Renal cortex interstitium (tissue), 11 donors: Measurements from ENCODE around the gene HSD17B14. TPM values are rescaled to one million over a fixed set of nuclear protein-coding genes. Genes with fewer than 3 reads are reported as not detected.
"Not testable (repeated sequence)": the region's sequence is repeated elsewhere in the genome, so short reads cannot be mapped to it uniquely, and the experiment has no call there.

ENCODE experiments used
- DNase-seq, 11 donors: peaks; one replicate each; pipeline ENCODE4 v3.0.0-alpha.2; 2013; ENCODE audit warnings: low read depth in 9 of 11, low spot score in 4 of 11; ENCODE audit errors: extremely low read depth in 1 of 11
- polyA plus RNA-seq, 3 donors: library from polyadenylated mRNA; unstranded; fragments of 120-200 nt; gene quantifications; one replicate each; pipeline ENCODE4 v1.2.1, GENCODE V29; 2013; ENCODE audit not compliant: insufficient read length in 3 of 3

The HSD17B14 gene
- polyA plus RNA-seq, 3 donors = 23.7 to 37.1 (median 30.1) TPM

DNA sequence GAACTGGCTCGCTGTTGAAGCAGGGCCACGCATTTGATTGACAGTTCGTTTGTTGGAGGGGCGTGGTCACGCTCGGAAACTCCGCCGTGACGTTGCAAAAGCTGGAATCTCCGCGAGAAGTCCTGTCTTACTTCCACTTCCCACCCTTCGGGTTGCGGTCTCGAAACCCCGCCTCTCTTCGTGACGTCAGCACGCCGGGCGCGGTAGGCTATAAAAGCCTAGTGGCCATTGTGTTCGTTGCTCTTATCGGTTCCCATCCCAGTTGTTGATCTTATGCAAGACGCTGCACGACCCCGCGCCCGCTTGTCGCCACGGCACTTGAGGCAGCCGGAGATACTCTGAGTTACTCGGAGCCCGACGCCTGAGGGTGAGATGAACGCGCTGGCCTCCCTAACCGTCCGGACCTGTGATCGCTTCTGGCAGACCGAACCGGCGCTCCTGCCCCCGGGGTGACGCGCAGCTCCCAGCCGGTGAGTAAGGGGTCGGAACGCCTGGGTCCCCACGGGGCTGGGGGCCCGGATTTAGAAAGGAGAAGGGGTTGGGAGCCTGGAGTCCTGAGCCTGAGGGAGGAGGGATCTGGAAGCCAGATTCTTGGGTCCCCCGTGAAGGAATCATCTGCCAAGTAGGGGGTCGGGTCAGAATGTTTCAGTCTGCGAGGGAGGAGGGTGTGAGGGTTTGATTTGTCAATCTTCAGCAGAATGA, 36.0 kb upstream of the HSD17B14 start, which contains the start of gene PPP1R15A:
Gene PPP1R15A (plus strand): TSS at position 240 of the 702 bp plus-strand sequence. CDS start 813 bp downstream, outside the sequence.
- peak; percentile 96 to 98 (median 97) for DNase-seq

DNA sequence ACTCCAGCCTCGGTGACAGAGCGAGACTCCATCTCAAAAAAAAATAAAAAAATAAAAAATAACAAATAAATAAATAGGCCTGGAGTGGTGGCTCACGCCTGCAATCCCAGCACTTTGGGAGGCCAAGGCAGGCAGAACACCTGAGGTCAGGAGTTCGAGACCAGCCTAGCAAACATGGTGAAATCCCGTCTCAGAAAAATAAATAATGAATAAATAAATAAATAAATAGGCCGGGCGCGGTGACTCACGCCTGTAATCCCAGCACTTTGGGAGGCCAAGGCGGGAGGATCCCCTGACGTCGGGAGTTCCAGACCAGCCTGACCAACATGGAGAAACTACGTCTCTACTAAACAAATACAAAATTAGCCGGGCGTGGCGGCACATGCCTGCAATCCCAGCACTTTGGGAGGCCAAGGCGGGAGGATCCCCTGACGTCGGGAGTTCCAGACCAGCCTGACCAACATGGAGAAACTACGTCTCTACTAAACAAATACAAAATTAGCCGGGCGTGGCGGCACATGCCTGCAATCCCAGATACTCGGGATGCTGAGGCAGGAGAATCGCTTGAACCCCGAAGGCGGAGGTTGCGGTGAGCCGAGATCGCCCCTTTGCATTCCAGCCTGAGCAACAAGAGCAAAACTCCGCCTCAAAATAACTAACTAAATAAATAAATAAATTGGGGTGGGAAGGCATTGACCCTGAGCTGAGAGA, 35.3 kb upstream of the HSD17B14 start:
- DNase-seq = not testable (repeated sequence)

DNA sequence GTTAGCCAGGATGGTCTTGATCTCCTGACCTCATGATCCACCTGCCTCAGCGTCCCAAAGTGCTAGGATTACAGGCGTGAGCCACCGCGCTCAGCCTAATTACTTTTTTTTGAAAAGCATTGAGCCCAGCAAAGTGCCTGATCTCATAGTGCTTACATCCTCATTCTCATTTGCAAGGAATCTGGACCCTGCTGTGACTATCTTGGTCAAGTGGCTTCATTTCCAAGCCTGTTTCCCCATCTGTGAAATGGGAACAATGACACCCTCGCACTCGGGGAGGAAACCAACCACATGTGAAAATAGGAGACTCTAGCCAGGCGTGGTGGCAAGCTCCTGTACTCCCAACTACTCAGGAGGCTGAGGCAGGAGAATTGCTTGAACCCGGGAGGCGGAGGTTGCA, 33.8 kb upstream of the HSD17B14 start:
- DNase-seq = no peak

DNA sequence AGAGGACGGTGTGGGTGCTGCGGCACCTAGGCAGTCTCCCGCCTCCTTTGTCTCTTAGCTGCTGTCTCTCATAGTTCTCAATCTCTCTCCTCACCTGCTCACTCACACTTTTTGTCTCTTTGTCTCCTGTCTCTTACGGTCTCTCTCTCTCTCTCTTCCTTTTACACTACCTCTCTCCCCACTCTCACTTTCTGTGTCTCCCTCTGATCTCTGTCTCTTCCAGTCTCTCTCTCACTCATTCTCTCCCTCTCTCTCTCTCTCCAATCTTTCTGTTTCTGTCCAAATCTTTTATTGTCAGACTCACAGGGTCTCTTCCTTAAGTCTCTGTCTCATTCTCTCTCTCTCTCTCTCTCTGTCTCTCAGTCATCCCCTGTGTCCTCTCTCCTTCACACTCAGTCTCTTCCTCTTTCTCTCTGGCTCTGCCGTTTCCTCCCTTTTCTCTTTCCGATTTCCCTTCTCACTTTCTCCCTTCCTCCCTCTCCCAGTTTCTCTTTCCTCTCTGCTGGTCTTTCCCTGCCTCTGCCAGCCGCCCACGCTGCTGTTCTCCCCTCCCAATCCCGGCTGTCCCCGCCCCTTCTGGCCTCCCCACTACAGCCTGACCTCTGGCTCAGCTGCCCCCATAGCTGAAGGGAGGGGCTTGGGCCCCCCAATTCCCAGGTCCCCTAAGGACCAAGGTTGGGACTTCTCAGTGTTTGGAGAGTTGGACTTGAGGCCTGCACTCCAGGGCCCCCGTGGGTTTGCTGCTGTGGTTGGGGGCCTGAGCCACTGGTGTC, 32.0 kb upstream of the HSD17B14 start, which contains the start of gene PLEKHA4:
Gene PLEKHA4 (minus strand): TSS at position 504 of the 773 bp plus-strand sequence. CDS start 997 bp downstream, outside the sequence.
- no peak for DNase-seq

DNA sequence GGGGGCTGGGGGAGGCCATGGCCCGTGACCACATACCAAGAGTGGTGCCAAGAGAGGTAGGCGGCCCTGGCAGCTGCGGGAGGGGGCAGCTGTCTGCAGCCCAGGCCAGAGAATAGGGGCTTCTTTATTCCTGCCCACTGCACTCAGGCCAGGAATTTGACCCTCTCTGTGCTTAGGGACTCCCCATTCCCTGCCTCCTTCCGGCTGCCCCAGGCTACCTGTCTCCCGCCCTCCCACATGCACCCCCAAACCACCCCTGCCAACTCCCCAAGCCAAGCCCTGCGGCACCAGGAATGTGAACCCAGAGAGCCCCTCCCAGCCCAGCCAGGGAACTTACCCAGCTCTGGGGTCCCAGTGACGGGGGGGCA, 31.4 kb upstream of the HSD17B14 start:
- DNase-seq = no peak

DNA sequence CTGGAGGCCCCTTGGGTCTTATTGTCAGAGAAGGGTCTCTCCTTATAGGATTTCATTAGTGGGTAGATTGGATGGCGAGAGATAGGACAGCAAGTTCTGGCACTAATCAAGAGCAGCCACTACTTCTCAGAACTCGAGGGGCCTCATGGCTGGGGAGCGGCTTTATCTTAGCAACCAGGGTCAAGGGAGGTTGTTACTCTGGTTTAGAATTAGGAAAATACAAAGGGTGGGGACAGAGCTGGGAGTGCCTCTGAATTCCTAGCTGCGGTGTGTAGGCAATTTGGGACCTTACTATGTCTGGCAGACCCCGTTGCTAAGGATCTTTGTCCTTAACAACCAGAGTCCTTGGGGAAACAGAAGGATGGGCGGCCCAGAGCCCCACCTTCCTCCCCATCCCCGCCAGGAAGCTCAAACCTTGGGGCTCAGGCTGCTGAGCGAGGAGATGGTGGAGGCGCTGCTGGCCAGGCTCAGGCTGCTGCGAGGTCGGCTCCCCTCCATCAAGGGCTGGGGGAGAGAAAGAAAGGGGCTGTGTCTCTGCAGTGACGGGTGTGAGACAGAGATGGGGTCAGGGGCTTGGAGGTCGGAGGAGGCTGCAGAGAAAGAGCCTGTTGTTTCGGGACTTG, 30.9 kb upstream of the HSD17B14 start:
- no peak for DNase-seq

DNA sequence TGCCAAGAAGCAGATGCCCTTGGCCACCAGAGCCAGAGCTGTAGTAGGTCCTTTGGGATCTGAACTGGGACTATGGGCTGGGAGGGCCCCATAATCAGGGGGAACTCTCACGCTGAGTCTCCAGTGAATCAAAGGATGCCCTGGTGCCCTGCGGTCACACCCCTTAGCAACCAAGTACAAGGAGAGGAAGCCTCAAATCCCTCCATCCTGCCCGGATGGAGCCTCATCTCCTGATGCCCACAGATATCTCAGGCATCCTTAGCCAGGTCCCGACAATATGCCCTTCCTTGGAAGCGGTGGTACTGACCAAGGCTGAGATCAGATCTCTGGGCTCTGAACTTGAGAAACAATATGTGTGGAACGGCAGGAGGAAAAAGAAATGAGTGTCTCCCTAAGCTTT, 30.4 kb upstream of the HSD17B14 start:
- DNase-seq = no peak

DNA sequence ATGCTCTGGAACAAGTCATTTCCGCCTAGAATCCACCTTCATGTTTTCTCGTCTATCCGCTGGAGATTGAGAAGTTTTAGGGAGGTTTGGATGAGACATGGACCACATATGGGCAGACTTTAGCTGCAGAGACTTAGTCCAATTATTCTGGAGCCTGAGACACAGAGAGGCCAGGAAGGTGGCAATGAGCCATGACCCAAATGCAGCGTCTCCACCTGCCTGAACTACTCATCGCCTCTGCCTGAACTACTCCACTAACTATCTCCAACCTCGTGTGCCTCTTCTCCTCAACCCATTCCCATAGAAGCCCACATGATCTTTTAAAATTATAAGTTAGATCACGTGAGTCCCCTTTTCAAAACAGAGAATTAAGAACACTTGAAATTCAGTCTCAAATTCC, 26.5 kb upstream of the HSD17B14 start:
- no peak for DNase-seq

DNA sequence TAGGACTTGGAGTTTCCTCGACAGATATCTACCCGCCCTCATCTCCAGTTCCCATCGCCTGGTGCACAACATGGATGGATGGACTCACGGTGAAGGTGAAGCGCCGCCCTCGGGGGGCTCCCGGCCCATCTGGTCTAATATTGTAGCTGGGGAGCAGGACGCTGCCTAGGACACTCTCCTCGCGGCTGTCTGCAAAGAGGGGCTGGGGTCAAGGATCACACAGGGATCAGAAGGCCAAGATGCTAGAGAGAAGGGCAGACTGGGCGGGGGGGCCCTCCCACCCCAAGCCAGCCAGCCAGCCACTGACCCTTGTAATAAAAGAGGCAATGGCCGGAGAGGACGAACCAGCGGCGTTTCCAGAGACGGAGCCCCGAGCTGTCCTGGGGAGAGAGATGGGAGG, 25.0 kb upstream of the HSD17B14 start:
- DNase-seq = no peak

DNA sequence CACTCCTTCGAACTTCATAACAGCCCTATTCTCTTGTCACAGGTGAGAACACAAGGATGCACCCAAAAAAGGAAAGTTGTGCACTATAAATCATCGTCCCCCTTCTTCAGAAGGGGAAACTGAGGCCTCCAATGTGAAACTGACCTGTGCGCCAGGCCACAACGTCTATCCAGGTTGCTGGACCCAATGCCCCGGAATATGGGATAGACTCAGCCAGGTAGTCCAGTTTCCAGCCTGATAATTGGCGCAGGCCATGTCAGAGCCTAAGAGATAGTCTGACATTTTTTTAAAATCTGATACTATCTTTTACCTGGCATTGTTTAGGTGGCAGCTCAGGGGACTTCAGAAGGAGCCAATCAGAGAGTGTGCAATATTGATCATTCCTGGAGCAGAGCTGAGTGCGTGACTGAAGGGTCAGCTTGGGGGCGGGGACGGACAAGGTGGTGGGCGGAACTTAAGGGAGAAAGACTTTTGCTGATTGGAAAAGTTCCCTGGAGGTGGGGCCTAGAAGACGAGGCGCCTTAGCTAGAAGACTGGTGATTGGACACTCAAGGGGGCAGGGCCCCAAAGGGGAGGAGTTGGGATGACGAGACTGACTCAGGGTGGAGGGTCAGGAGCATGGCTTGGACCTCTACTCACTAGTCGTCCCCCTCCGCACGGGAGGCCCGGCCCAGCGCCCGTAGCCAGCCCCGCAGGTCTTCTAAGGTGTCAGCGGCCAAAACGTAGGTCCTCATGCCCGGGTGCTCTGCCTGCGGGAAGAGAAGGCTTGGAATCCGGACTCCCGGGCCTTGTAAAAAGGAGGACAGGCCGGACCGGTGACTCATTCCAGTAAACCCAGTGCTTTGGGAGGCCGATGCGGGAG, 23.7 kb upstream of the HSD17B14 start:
- DNase-seq = no peak

DNA sequence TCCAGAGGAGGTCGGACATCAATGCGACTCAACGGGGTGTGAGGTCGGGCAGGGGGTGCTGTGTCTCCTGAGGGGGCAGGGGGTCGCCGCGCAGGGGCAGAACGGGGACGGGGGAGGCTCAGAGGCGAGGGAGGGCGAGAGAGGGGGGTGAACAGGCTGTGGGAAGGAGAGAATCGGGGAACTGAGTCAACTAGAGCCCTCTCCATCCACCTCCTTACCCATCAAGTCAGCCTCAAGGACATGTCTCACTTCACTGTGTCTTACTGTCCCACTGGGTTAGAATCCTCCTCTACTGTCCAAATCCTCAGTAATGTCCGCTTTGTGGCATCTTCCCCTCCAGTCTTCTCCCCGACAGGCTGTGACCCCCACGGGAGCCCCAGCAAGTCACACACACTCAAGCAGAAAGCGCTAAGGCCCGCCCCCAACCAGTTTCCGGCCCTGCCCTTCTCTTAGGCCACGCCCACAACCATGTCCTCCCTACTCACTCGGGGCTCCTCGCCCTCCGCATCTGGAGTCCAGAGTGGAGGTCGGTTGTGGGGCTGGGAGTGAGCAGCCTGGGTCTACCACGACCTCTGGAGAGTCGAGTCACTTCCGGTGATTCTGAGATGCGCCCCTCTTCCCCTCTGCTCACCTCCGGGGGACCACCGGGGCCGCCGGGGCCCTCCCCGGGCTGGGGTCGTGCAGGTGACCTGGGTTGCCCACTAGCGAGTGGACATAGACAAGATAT, 22.9 kb upstream of the HSD17B14 start:
- DNase-seq = no peak

DNA sequence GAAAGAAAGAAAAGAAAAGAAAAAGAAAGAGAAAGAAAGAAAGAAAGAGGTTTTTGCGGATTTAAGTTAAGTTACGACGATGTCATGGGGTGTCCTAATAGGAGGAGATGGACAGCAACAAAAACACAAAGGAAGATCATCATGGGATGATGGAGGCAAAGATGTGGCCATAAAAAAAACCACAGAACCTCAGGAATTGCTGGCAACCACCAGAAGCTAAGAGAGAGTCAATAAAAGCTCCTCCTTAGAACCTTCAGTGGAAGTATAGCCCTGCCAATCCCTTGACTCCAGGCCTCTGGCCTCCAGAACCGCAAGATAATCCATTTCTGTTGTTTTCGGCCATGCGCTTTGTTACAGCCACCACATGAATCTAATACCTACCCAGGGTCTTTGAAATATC, 20.6 kb upstream of the HSD17B14 start:
- DNase-seq = no peak

DNA sequence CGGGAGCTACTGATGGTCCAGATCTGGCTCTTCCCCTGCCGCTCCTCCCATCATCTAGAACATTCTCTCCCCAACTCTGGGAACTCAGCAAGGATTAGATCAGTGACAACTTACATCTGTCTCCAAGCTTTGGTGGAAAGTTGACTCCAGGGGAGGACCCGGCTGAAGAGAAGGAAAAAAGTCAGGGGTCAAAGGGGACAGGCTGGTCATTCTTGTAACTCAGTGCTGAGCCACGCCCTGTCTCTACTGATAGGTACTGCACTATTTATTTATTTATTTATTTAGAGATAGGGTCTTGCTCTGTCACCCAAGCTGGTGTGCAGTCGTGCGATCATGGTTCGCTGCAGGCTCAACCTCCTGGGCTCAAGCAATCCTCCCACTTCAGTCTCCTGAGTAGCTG, 17.8 kb upstream of the HSD17B14 start:
- no peak for DNase-seq

DNA sequence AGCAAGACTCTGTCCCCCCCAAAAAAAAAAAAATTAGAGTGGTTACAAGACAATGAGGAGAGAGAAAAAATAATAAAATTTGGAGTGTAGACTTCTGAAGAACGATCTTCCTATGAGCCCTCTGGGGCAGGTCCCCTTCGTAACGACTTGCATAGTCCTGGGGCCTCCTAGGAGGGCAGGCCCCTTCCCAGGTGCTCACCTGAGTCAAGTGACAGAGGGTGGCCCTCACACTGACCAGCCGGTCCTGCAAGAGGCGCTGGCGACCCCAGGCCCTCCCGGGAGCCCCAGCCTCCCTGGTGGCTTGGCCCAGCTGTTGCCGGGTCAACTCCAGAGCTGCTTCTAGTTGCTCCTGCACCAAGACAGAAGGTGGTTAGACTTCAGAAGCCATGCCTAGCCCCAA, 17.2 kb upstream of the HSD17B14 start:
- no peak for DNase-seq

DNA sequence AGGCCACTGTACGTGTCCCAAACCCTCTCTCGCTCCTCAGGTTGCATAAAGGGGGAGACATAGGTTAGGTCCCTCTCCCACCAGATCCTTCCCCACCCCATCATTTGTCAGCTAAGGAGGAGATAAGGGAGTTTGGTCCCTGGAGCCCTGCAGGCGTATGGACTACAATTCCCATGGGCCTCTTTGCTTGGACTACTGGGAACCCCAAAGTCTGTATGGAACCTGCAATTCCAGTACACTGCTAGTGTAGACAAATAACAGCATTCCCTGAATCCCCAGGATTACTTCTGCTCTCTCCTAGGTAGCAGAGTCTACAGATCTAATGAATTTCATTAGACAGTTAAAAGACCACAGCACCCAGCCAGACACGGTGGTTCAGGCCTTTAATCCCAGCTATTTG, 16.0 kb upstream of the HSD17B14 start:
- DNase-seq = no peak

DNA sequence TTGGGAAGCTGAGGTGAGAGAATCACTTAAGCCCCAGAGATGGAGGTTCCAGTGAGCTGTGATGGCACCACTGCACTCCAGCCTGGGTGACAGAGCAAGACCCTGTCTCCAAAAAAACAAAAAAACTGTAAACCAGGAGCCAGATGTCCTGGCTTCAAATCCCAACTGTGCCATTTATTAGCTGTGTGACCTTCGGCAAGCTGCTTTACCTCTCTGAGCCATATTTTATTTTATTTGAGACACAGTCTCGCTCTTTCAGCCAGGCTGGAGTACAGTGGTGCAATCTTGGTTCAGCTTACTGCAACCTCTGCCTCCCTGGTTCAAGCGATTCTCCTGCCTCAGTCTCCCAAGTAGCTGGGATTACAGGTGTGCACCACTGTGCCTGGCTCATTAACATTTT, 10.4 kb upstream of the HSD17B14 start:
- not testable (repeated sequence) for DNase-seq

DNA sequence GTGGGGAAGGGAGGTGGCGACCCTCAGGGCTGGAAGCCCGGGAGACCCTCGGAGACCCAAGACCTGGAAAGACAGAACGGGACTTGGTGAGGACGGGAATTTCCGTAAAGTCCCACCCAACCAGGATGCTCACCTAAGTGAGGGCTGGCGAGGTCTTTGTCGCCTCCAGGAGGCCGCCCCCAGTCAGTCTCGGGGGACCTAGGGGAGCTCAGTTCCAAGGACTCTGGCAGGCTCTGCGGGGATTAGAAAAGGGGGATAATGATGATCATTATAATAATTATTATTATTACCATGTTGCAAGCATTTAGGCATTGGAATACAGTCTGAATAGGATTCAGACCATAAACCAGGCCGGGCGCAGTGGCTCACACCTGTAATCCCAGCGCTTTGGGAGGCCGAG, 9.1 kb upstream of the HSD17B14 start:
- no peak for DNase-seq

DNA sequence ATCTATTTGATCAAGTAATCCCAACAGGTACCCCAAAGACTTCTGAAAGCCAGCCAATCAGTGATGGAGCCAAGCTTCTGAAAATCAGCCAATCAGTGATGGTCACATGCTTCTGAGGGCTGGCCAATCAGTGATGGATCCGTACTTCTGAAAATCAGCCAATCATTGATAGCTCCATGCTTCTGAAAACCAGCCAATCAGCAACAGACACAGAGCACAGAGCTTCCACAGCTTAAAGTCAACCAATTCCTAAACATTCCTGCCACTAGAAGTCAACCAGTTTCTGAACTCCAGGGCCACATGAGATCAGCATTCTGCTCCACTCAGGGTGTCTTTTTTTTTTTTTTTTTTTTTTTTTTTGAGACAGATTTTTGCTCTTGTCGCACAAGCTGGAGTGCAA, 8.2 kb upstream of the HSD17B14 start:
- no peak for DNase-seq
